ENCODE data around the gene PDCL2. TPM values are rescaled to one million over a fixed set of nuclear protein-coding genes. Genes with fewer than 3 reads are reported as not detected.

Gene PDCL2
- total and polyA plus RNA-seq, 4 donors = not detected

DNA sequence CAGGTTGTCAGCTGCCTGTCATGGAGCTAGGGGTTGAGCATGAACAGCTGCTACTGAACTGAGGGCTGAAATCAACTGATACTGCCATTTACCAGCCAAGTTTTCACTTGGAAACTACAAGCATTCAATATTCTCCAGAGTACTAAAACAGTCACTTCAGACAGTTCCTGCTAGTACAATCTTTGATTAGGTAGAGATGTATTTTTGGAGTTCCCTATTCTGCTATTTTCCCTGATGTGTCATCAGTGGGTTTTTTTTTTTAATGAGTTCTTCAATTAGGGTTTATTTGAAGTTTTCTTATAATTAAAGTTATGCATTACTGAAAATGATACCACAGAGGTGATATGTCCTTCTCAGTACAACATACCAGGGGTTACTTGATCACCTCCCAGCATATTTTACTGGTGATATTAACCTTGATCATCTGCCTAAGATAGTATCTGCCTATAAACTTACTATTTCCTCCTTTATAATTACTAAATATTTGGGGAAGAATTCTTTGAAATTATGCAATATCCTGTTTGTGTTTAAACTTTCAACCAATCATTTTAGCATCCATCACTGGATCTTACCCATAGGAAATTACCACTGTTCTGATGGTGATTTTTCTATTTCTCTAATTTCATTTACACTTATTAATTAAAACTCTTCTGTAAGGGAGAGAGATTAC is 13.6 kb downstream of the PDCL2 start:
- H3K9me3 ChIP-seq (ENCODE audit: control insufficient read depth in 4 of 4, insufficient read depth in 3 of 4, low read length in 3 of 4) = peaks cover 0 to 15% (median 4%) of the 10 kb centered on the region in 4 donors
- no peak overlapping the region for H3K9ac ChIP-seq (ENCODE audit: insufficient read depth in 1 of 2, low read length in 2 of 2)
- DNase-seq = no peak
- no peak for TF ChIP-seq CTCF (IDR thresholded peaks at IDR 0.05; ENCODE audit: control extremely low read depth, extremely low read depth)
- no peak overlapping the region for H3K27ac ChIP-seq (ENCODE audit: low read depth in 1 of 2, low read length in 1 of 2)
- no peak overlapping the region for H3K4me3 ChIP-seq
- H3K4me1 ChIP-seq (ENCODE audit: control insufficient read depth in 5 of 5, insufficient read depth in 5 of 5, low read length in 5 of 5) = no peaks in the 10 kb centered on the region
- ATAC-seq (ENCODE audit: insufficient read depth, low FRiP score) = no peak
- H3K27me3 ChIP-seq (ENCODE audit: control insufficient read depth in 3 of 3, insufficient read depth in 3 of 3, low read length in 2 of 3) = no peaks in the 10 kb centered on the region
- no peaks in the 10 kb centered on the region for H3K36me3 ChIP-seq (ENCODE audit: control insufficient read depth in 4 of 4, insufficient read depth in 4 of 4, low read length in 4 of 4)

GRCh38 chr4:55575513-55575912 is 16.5 kb downstream of the PDCL2 start:
- H3K9me3 ChIP-seq (ENCODE audit: control insufficient read depth in 4 of 4, insufficient read depth in 3 of 4, low read length in 3 of 4) = peaks cover 0 to 15% (median 4%) of the 10 kb centered on the region in 4 donors
- no peaks in the 10 kb centered on the region for H3K4me1 ChIP-seq (ENCODE audit: control insufficient read depth in 5 of 5, insufficient read depth in 5 of 5, low read length in 5 of 5)
- H3K36me3 ChIP-seq (ENCODE audit: control insufficient read depth in 4 of 4, insufficient read depth in 4 of 4, low read length in 4 of 4) = no peaks in the 10 kb centered on the region
- no peaks in the 10 kb centered on the region for H3K27me3 ChIP-seq (ENCODE audit: control insufficient read depth in 3 of 3, insufficient read depth in 3 of 3, low read length in 2 of 3)
- ATAC-seq (ENCODE audit: insufficient read depth, low FRiP score) (no peak), DNase-seq (no peak)
- H3K9ac ChIP-seq (ENCODE audit: insufficient read depth in 1 of 2, low read length in 2 of 2) = no peak overlapping the region
- H3K4me3 ChIP-seq = no peak overlapping the region
- H3K27ac ChIP-seq (ENCODE audit: low read depth in 1 of 2, low read length in 1 of 2) = no peak overlapping the region
- TF ChIP-seq CTCF (IDR thresholded peaks at IDR 0.05; ENCODE audit: control extremely low read depth, extremely low read depth) = no peak
- WGBS, 2 donors = 82 to 85% methylated on average over 1 of the region's 1 CpG

- H3K9ac ChIP-seq (ENCODE audit: insufficient read depth in 1 of 2, low read length in 2 of 2) = no peak overlapping the region
- no peak overlapping the region for H3K4me3 ChIP-seq
- no peak for DNase-seq
- H3K4me1 ChIP-seq (ENCODE audit: control insufficient read depth in 5 of 5, insufficient read depth in 5 of 5, low read length in 5 of 5) = no peaks in the 10 kb centered on the region
- TF ChIP-seq CTCF (IDR thresholded peaks at IDR 0.05; ENCODE audit: control extremely low read depth, extremely low read depth) = no peak
- ATAC-seq (ENCODE audit: insufficient read depth, low FRiP score) = no peak
- no peak overlapping the region for H3K27ac ChIP-seq (ENCODE audit: low read depth in 1 of 2, low read length in 1 of 2)
- H3K27me3 ChIP-seq (ENCODE audit: control insufficient read depth in 3 of 3, insufficient read depth in 3 of 3, low read length in 2 of 3) = no peaks in the 10 kb centered on the region
- WGBS, 2 donors = 79 to 82% methylated on average over 1 of the region's 1 CpG
- no peaks in the 10 kb centered on the region for H3K36me3 ChIP-seq (ENCODE audit: control insufficient read depth in 4 of 4, insufficient read depth in 4 of 4, low read length in 4 of 4)
- H3K9me3 ChIP-seq (ENCODE audit: control insufficient read depth in 4 of 4, insufficient read depth in 3 of 4, low read length in 3 of 4) = peaks cover 0 to 15% (median 4%) of the 10 kb centered on the region in 4 donors
Measured at GRCh38 chr4:55574252-55574651, 17.8 kb downstream of the PDCL2 start.

DNA sequence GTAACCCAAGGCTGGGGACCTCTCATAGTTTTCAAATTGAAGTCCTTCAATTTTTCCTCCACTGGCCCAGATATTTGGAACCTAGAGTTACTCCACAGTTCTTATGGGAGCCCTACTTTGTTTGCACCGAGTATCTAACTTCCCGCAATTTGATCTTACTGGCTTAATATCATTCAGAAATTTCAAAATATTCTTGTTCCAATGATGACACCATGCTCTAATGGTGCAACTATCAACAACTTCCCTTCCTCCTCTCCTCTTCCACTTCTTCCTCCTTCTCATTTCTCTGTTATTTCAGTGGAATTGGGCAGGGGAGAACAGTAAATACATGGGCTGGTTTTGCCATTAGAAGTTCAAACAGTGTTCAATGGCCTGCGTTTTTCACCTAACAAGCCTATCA is 20.2 kb downstream of the PDCL2 start:
- H3K9me3 ChIP-seq (ENCODE audit: control insufficient read depth in 4 of 4, insufficient read depth in 3 of 4, low read length in 3 of 4) = peaks cover 0 to 15% (median 4%) of the 10 kb centered on the region in 4 donors
- DNase-seq (no peak), ATAC-seq (ENCODE audit: insufficient read depth, low FRiP score) (no peak)
- no peak overlapping the region for H3K27ac ChIP-seq (ENCODE audit: low read depth in 1 of 2, low read length in 1 of 2)
- H3K4me3 ChIP-seq = no peak overlapping the region
- no peak overlapping the region for H3K9ac ChIP-seq (ENCODE audit: insufficient read depth in 1 of 2, low read length in 2 of 2)
- H3K36me3 ChIP-seq (ENCODE audit: control insufficient read depth in 4 of 4, insufficient read depth in 4 of 4, low read length in 4 of 4) = no peaks in the 10 kb centered on the region
- WGBS, 2 donors = 50 to 81% methylated on average over 3 of the region's 3 CpGs
- no peaks in the 10 kb centered on the region for H3K27me3 ChIP-seq (ENCODE audit: control insufficient read depth in 3 of 3, insufficient read depth in 3 of 3, low read length in 2 of 3)
- TF ChIP-seq CTCF (IDR thresholded peaks at IDR 0.05; ENCODE audit: control extremely low read depth, extremely low read depth) = no peak
- H3K4me1 ChIP-seq (ENCODE audit: control insufficient read depth in 5 of 5, insufficient read depth in 5 of 5, low read length in 5 of 5) = no peaks in the 10 kb centered on the region
